Thyroid gland (tissue), 4 donors: ENCODE measurements around the gene LPP. TPM values are rescaled to one million over a fixed set of nuclear protein-coding genes. Genes with fewer than 3 reads are reported as not detected.

Experiments
- DNase-seq, 2 donors: peaks; one replicate each; pipeline ENCODE4 v3.0.0-alpha.2; 2019
- H3K27ac ChIP-seq, 3 donors: fragments of 200-600 bp; sonication (generic); 1 replicate in 2 of 3; 2 replicates in 1 of 3; pipeline ENCODE4 v1.5.1; 2016 to 2019; ENCODE audit warnings: mild to moderate bottlenecking in 1 of 3, moderate library complexity in 1 of 3
- H3K27me3 ChIP-seq: fragments of 200-600 bp; sonication (generic); one replicate; pipeline ENCODE4 v1.5.1; 2019
- H3K36me3 ChIP-seq, 2 donors: fragments of 200-600 bp; sonication (generic); one replicate each; pipeline ENCODE4 v1.5.1; 2016 to 2019
- H3K4me1 ChIP-seq, 2 donors: fragments of 200-600 bp; sonication (generic); one replicate each; pipeline ENCODE4 v1.5.1; 2017 to 2019
- H3K4me3 ChIP-seq, 3 donors: fragments of 200-600 bp; sonication (generic); replicated peaks in 1 of 3; 1 replicate in 2 of 3; 2 replicates in 1 of 3; pipeline ENCODE4 v1.5.1; 2016; ENCODE audit warnings: mild to moderate bottlenecking in 1 of 3
- H3K9me3 ChIP-seq: fragments of 200-600 bp; sonication (generic); one replicate; pipeline ENCODE4 v1.5.1; 2017
- CTCF ChIP-seq, 6 experiments: fragments of 200-600 bp in 3 of 6; fragments of 450-650 bp in 3 of 6; sonication (generic) in 3 of 6; IDR thresholded peaks; one replicate each; pipeline ENCODE4 v1.5.1; 2016 to 2019; ENCODE audit warnings: antibody characterized with exemption in 6 of 6, mild to moderate bottlenecking in 2 of 6, inconsistent platforms in 1 of 6, moderate library complexity in 1 of 6
- POLR2A ChIP-seq, 2 donors: fragments of 450-650 bp; IDR thresholded peaks; one replicate each; pipeline ENCODE4 v1.6.1; 2017; ENCODE audit warnings: antibody characterized with exemption in 2 of 2, mild to moderate bottlenecking in 2 of 2, moderate library complexity in 1 of 2
- WGBS, 2 donors: methylation state at CpG; one replicate each; pipeline ENCODE4 v1.1.5; 2017; 5-methylcytosine and 5-hydroxymethylcytosine counted together
- intact Hi-C: fragments of 100-400 bp; cut with DNase I; formaldehyde crosslinking; loops from one replicate; pipeline ENCODE4 v1.15.1; 2023
- total RNA-seq, 4 donors: library from RNA; depleted of rRNA; stranded (reverse); fragments of >200 nt; gene quantifications; one replicate each; pipeline ENCODE4 v1.2.3, GENCODE V29; 2016

The LPP gene
- total RNA-seq, 4 donors from 2014 or later = 79.0 to 141 (median 82.8) TPM

- Histone ChIP-seq H3K27me3 (no peaks in the 10 kb centered on the region), H3K36me3 (no peaks in the 10 kb centered on the region), H3K27ac (no peak overlapping the region), H3K4me1 (no peaks in the 10 kb centered on the region), H3K9me3 (no peaks in the 10 kb centered on the region), H3K4me3 (no peak overlapping the region)
- no peak for DNase-seq
- intact Hi-C loops = no loop called here
- TF ChIP-seq POLR2A (IDR thresholded peaks at IDR 0.05) (no peak), CTCF (IDR thresholded peaks at IDR 0.05) (no peak)
These were observed 377.3 kb downstream of the LPP start for GRCh38 chr3:188531210-188531609.

GRCh38 chr3:188533172-188533571, 379.2 kb downstream of the LPP start:
- TF ChIP-seq CTCF (IDR thresholded peaks at IDR 0.05) = no peak
- Histone ChIP-seq H3K36me3 (no peaks in the 10 kb centered on the region), H3K4me3 (no peak overlapping the region), H3K27me3 (no peaks in the 10 kb centered on the region), H3K9me3 (no peaks in the 10 kb centered on the region), H3K4me1 (no peaks in the 10 kb centered on the region), H3K27ac (no peak overlapping the region)
- 89 to 93% methylated on average over 1 of the region's 1 CpG for WGBS, 2 donors
- intact Hi-C loops = no loop called here
- DNase-seq = no peak

- H3K9me3 ChIP-seq = no peaks in the 10 kb centered on the region
- no peak overlapping the region for H3K4me3 ChIP-seq
- TF ChIP-seq CTCF (IDR thresholded peaks at IDR 0.05) = no peak
- TF ChIP-seq POLR2A (IDR thresholded peaks at IDR 0.05) = no peak
- intact Hi-C loops = no loop called here
- no peak overlapping the region for H3K27ac ChIP-seq
- H3K4me1 ChIP-seq = no peaks in the 10 kb centered on the region
- H3K36me3 ChIP-seq = no peaks in the 10 kb centered on the region
- WGBS, 2 donors = 91 to 96% methylated on average over 4 of the region's 4 CpGs
- no peaks in the 10 kb centered on the region for H3K27me3 ChIP-seq
- DNase-seq = no peak
These were observed 379.8 kb downstream of the LPP start for GRCh38 chr3:188533612-188534357.

- H3K27me3 ChIP-seq = no peaks in the 10 kb centered on the region
- TF ChIP-seq CTCF (IDR thresholded peaks at IDR 0.05) = no peak
- no peak for TF ChIP-seq POLR2A (IDR thresholded peaks at IDR 0.05)
- no peaks in the 10 kb centered on the region for H3K36me3 ChIP-seq
- DNase-seq = no peak
- no peak overlapping the region for H3K27ac ChIP-seq
- H3K4me1 ChIP-seq = no peaks in the 10 kb centered on the region
- intact Hi-C loops = no loop called here
- no peaks in the 10 kb centered on the region for H3K9me3 ChIP-seq
- H3K4me3 ChIP-seq = no peak overlapping the region
- WGBS, 2 donors = 92 to 98% methylated on average over 1 of the region's 1 CpG
These were observed 380.7 kb downstream of the LPP start for GRCh38 chr3:188534633-188535032.

GRCh38 chr3:188537606-188538005, 383.6 kb downstream of the LPP start:
- Histone ChIP-seq H3K27me3 (no peaks in the 10 kb centered on the region), H3K4me3 (no peak overlapping the region), H3K27ac (no peak overlapping the region), H3K36me3 (no peaks in the 10 kb centered on the region), H3K4me1 (no peaks in the 10 kb centered on the region), H3K9me3 (no peaks in the 10 kb centered on the region)
- WGBS, 2 donors = 93 to 98% methylated on average over 3 of the region's 3 CpGs
- intact Hi-C loops = no loop called here
- TF ChIP-seq POLR2A (IDR thresholded peaks at IDR 0.05) (no peak), CTCF (IDR thresholded peaks at IDR 0.05) (no peak)
- DNase-seq = no peak
